OCI-LY3 (cell line): Measurements from ENCODE around the gene CCDC12.

Experiments
- EZH2phosphoT487 ChIP-seq: fragments of 200-600 bp; shearing (Covaris generic); IDR thresholded peaks from 2 replicates; pipeline ENCODE4 v1.6.1; 2018; ENCODE audit warnings: antibody characterized with exemption, mixed run types, low read depth
- TF ChIP-seq, protein P1 (sequence below): fragments of 200-600, 300-600 bp; sonication (generic); IDR thresholded peaks from 2 replicates; pipeline ENCODE4 v1.5.1; 2014; ENCODE audit warnings: antibody characterized with exemption, low read length, low read depth

DNA sequence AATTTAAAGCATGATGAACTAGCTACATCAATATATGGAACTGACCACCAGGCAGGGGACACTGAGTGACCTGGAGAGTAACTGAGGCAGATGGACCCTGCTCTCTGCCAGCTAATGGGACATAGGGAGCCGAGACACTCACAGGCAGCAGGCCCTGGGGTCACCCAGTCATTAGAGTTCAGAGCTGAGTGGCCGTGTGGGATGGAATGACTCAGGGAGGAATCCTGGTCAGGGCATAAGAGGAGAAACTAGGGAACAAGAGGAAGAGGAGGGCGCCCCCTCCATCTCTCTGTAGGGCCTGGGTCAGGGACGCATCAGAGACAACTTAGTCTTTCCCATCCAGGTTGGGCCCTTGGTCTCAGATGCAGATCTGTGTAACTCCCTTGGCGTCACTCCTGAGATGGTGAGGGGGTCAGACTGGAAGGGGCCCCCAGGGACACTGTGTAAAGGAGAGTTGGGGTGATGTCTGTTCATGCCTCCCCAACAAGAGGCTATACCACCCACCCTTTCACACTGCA, 39.8 kb downstream of the CCDC12 start:
- TF ChIP-seq, protein P1, sequence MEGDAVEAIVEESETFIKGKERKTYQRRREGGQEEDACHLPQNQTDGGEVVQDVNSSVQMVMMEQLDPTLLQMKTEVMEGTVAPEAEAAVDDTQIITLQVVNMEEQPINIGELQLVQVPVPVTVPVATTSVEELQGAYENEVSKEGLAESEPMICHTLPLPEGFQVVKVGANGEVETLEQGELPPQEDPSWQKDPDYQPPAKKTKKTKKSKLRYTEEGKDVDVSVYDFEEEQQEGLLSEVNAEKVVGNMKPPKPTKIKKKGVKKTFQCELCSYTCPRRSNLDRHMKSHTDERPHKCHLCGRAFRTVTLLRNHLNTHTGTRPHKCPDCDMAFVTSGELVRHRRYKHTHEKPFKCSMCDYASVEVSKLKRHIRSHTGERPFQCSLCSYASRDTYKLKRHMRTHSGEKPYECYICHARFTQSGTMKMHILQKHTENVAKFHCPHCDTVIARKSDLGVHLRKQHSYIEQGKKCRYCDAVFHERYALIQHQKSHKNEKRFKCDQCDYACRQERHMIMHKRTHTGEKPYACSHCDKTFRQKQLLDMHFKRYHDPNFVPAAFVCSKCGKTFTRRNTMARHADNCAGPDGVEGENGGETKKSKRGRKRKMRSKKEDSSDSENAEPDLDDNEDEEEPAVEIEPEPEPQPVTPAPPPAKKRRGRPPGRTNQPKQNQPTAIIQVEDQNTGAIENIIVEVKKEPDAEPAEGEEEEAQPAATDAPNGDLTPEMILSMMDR, result no peak
- no peak for TF ChIP-seq EZH2phosphoT487
